Vein endothelial cell (primary cell): Measurements from ENCODE around the gene TP53TG5. TPM values are rescaled to one million over a fixed set of nuclear protein-coding genes. Genes with fewer than 3 reads are reported as not detected.

Experiments
- small RNA-seq: library from RNA; depleted of rRNA; stranded (forward); fragments of <200 nt; gene quantifications from one replicate; pipeline ENCODE3, GENCODE V24; 2012
- total RNA-seq: library from RNA; depleted of rRNA; stranded (reverse); fragments of >200 nt; gene quantifications from 2 replicates; pipeline ENCODE4 v1.2.3, GENCODE V29; 2012

Gene TP53TG5
- not detected in 2 replicates for total RNA-seq

DNA sequence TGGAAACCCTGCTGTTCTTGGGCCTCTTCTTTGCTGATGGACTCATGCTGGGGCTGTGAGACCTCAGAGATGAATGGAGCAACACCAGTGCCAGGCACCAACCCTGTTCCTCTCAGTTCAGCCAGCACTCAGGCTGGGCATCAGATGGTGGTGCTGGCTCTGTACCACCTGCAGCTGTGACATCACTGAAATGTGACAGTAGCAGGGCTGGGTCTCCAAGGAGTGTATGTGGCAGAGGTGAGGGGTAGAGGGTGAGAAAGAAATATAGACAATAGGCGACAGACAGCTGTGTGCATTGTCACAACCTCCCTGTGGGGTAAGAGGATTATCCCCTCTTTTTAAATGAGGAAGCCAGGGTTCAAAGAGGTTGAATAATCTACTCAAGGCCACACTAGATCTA, at the start of gene TP53TG5:
Gene TP53TG5, minus strand, starts transcription at position 135 of the 400 bp plus-strand sequence. Its CDS starts 89 bp downstream, at position 46.

DNA sequence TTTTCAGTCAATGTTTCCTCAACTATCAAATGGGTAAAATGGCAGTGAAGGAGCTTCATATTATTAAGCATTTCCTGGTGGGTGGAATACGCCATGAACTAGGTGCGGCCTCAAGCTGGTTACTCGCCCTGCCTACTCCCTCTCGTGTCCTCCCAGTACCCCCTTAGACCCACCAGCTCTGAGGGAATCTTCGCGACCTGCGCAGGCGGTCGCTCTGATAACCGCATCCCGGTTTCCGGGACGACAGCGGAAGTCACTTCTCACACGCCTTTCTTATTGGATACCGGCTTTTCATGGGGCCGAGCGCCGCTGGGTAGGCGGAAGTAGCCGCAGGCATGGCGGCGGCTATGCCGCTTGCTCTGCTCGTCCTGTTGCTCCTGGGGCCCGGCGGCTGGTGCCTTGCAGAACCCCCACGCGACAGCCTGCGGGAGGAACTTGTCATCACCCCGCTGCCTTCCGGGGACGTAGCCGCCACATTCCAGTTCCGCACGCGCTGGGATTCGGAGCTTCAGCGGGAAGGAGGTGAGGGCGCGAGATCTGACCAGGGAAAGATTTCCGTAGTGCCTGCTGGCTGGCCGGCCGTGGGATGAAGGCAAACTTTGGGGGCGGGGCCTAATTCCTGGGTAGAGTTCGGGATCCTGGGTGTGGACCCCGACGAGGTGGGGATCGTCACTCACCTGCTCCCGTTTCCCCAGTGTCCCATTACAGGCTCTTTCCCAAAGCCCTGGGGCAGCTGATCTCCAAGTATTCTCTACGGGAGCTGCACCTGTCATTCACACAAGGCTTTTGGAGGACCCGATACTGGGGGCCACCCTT, 37.9 kb upstream of the TP53TG5 start, which contains the start of gene PIGT:
Gene PIGT, plus strand, starts transcription at position 320 of the 816 bp plus-strand sequence. Its CDS starts 16 bp downstream, at position 336.

DNA sequence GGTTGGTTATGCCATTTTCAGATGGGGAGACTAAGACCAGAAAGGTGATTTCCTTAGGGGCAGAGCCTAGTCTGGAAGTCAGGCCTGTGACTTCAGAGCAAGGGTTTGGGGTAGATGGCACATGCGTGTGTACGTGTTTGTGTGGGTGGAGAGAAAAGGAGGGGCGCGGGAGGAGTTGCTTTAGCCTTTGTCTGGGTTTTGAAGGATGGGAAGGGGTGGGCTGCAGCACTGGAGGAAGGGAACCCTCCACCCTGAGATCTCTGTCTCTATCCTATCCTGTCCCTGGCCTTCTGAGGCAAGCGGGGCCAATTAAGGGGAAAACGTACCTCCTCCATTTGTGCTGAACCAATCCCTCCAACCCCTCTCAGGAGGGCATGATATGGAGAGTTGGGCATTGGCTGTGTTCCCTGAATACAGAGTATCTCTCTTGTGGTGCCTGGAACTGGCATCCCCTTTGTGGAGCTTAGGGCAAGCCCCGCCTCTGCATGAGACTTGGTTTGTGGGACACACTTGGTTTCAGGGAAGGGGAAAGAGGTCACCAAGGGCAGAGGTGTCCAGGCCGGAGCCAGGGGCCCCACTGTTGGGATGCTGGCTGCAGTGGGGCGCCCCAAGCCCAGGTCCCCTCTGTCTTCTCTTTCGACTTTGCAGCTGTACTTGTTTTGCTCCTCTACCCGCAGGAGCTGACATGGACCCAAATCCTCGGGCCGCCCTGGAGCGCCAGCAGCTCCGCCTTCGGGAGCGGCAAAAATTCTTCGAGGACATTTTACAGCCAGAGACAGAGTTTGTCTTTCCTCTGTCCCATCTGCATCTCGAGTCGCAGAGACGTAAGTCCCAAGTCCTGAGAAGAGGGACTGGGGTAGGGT, 29.9 kb upstream of the TP53TG5 start, which contains the start of gene DBNDD2:
Gene DBNDD2, plus strand, starts transcription at position 507 of the 863 bp plus-strand sequence. Its CDS starts 179 bp downstream, at position 686.

DNA sequence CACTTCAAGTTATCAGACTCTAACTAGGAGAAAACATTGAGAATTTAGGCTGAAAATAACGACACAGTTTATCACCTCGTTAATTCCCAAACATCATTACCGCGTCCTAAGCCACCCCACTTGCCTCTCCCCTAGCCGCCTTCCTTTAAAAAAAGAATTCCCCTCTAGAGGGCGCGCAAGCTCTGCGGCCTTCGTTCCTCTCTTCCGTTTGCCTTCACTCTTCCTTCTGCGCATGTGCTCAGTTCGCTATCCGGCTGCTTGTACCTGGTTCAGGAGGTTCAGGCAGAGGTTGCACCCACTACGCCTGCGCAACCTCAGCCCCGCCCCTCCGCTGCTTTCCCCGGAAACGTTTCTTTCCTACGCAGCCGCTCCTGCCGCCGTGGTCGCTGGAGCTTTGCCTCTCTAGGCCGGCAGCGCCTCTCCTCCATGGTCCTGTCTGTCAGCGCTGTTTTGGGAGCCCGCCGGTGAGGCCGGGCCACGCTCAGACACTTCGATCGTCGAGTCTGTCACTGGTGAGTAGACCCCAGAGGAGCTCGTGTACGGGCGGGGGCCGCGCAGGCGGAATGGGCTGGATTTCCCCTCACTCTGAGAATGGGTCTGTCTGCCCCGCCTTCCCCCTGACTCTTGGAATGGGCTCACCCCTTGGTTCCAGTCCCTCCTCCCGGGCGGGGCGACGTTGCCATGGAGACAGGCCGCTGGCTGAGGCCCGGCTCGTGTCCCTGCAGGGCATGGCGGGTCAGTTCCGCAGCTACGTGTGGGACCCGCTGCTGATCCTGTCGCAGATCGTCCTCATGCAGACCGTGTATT, 15.1 kb downstream of the TP53TG5 start, which contains the start of gene SYS1:
Gene SYS1, plus strand, starts transcription at position 353 of the 807 bp plus-strand sequence. Its CDS starts 376 bp downstream, at position 729.

DNA sequence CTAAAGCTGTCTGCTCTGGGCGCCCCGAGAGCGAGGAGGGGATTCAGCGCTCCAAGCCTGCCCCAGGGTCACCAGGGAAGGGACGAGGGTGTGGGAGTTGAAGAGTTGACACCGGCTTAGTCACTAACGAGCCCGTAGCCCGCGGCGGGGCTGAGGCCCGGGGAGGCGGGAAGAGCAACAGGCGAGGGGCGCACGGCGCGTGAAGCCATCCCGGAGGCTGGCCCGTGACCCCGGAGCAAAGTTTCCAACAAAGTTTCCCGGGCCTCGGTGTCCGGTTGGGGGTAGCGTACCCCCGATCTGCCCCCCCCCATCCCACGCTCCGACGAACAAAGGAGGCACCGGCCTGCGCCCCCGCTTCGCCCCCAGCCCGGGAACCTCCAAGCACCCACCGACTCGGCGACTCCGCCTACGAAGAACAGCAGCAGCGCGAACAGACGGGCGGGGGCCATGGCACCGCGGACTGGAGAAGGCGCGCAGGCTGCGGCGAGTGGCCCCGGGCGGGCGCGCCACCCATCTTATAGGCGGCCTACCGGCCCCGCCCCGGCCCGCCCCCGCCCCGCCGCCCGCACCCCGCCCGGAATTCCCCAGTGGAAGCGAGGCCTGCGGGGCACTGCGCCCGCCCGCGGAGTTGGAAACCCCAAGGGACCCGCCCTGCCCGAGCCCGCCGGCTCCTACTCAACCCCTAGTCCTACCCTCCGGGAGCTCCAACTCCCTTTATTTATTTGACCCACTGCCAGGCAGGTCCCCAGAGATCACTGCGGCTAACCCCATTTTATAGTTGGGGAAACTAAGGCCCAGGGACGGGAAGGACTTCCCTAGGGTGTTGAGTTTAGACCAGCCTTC, 30.0 kb downstream of the TP53TG5 start, which contains the start of gene SDC4:
Gene SDC4, minus strand, starts transcription at position 489 of the 843 bp plus-strand sequence. Its CDS starts 40 bp downstream, at position 449.

Small RNAs within 50 kb of the gene (small RNA-seq; reads per million reads assigned to genes)
- not detected for gene MIR6812

Other genes starting within 250 kb of the TP53TG5 start
- gene PI3, start 203.4 kb downstream of the TP53TG5 start, total RNA-seq, result not detected in 2 replicates
- not detected in 2 replicates for gene SEMG1, start 171.3 kb downstream of the TP53TG5 start, total RNA-seq
- gene SEMG2, start 157.0 kb downstream of the TP53TG5 start, total RNA-seq, result not detected in 2 replicates
- not detected in 2 replicates for gene SLPI, start 123.8 kb downstream of the TP53TG5 start, total RNA-seq
- gene RBPJL, start 71.5 kb downstream of the TP53TG5 start, total RNA-seq, result not detected in 2 replicates
- gene MATN4, start 70.0 kb downstream of the TP53TG5 start, total RNA-seq, result 0.33 TPM in 1 of 2 replicates, not detected in the other
- gene SDC4, start 29.9 kb downstream of the TP53TG5 start, total RNA-seq, result 36.8 and 59.1 TPM in 2 replicates
- 27.7 and 37.9 TPM in 2 replicates for gene SYS1, start 15.2 kb downstream of the TP53TG5 start, total RNA-seq
- 4.9 and 8.2 TPM in 2 replicates for gene DBNDD2, start 30.0 kb upstream of the TP53TG5 start, total RNA-seq
- gene PIGT, start 37.8 kb upstream of the TP53TG5 start, total RNA-seq, result 49.8 and 63.7 TPM in 2 replicates
- gene WFDC2, start 91.4 kb upstream of the TP53TG5 start, total RNA-seq, result not detected in 2 replicates
- gene SPINT3, start 137.3 kb upstream of the TP53TG5 start, total RNA-seq, result not detected in 2 replicates
- not detected in 2 replicates for gene WFDC6, start 161.2 kb upstream of the TP53TG5 start, total RNA-seq
- gene EPPIN, start 169.1 kb upstream of the TP53TG5 start, total RNA-seq, result not detected in 2 replicates
- gene WFDC8, start 201.0 kb upstream of the TP53TG5 start, total RNA-seq, result not detected in 2 replicates